Measurements from ENCODE around the gene GATAD2A. TPM values are rescaled to one million over a fixed set of nuclear protein-coding genes. Genes with fewer than 3 reads are reported as not detected.
"Not testable (repeated sequence)": the region's sequence is repeated elsewhere in the genome, so short reads cannot be mapped to it uniquely, and the experiment has no call there.

Gene GATAD2A
- polyA plus RNA-seq, 1 experiment: 22.0 TPM

DNA sequence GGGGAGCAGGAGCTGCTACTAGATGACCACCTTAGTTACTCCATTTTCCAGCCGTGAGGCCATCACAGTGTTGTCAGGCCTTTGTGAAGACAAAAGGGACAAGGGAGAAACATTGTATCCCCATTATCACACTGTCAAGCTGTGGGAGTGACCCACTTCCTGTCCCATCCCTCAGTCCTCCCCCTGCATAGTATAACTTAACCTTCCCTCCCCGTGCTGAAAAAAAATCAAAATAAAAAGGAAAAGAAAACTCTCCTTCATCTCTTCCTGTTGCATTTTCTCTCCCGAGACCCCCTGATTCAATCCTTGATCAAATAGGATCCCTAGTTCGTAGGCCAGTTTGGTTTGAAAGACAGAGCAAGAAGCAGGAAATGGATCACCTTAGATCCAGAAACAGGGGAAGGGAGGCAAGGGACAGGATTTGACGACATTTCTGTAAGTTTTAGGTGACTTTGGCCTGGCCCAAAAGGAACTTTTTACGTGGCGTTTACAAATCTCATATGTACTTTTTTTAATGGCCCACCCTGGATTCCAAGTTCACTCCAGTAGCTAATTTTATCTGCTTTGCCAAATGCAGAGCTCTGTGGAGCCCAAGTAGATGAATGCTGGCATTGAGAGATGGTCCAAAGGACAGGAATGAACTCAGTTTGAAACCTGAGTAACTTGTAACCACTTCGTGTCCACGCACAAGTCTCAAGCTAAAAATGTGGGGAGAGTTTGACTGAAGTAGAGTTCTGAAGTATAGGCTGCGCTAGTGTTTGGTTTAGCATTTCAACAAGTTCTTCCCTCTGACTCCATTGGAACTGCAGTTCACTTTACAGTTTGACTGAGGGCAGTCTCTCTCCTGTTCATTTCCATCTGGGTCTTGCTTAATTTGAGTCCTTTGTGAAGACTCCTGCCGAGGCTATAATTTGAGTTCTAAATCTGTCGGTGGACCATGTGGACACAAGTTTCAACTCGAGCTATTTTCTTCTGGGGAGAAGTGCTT is 16.6 kb upstream of the GATAD2A start:
- no peak for DNase-seq (ENCODE audit: low read depth, low spot score)
- CTCF ChIA-PET: no interaction called here
- Histone ChIP-seq H3K4me3 (ENCODE audit: low read depth, low read length) (no peak overlapping the region), H3K9me3 (ENCODE audit: control insufficient read depth, insufficient read depth, low read length) (no peaks in the 10 kb centered on the region; the same call in 1 of the 2 replicates), H3K27ac (ENCODE audit: low read depth, low read length) (no peak overlapping the region), H3K27me3 (ENCODE audit: control insufficient read depth, insufficient read depth, low read length) (no peaks in the 10 kb centered on the region)
- TF ChIP-seq, protein P1, sequence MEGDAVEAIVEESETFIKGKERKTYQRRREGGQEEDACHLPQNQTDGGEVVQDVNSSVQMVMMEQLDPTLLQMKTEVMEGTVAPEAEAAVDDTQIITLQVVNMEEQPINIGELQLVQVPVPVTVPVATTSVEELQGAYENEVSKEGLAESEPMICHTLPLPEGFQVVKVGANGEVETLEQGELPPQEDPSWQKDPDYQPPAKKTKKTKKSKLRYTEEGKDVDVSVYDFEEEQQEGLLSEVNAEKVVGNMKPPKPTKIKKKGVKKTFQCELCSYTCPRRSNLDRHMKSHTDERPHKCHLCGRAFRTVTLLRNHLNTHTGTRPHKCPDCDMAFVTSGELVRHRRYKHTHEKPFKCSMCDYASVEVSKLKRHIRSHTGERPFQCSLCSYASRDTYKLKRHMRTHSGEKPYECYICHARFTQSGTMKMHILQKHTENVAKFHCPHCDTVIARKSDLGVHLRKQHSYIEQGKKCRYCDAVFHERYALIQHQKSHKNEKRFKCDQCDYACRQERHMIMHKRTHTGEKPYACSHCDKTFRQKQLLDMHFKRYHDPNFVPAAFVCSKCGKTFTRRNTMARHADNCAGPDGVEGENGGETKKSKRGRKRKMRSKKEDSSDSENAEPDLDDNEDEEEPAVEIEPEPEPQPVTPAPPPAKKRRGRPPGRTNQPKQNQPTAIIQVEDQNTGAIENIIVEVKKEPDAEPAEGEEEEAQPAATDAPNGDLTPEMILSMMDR (IDR thresholded peaks at IDR 0.05; ENCODE audit: low read depth, low read length): no peak
- POLR2A ChIA-PET: no interaction called here

DNA sequence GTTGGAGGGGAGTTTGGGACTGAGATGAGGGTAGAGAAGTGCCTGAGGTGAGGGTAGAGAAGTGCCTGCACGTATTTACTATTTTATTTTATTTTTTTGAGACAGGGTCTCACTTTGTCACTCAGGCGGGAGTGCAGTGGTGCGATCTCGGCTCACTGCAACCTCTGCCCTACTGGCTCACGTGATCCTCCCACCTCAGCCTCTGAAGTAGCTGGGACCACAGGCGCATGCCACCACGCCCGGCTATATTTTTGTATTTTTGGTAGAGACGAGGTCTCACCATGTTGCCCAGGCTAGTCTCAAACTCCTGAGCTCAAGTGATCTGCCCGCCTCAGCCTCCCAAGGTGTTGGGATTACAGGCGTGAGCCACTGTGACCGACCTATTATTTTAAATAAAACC is 15.8 kb upstream of the GATAD2A start:
- H3K9me3 ChIP-seq (ENCODE audit: control insufficient read depth, insufficient read depth, low read length); DNase-seq (ENCODE audit: low read depth, low spot score); H3K27ac ChIP-seq (ENCODE audit: low read depth, low read length); H3K27me3 ChIP-seq (ENCODE audit: control insufficient read depth, insufficient read depth, low read length); POLR2A ChIA-PET; H3K4me3 ChIP-seq (ENCODE audit: low read depth, low read length): not testable (repeated sequence)
- CTCF ChIA-PET: interaction anchor here (0.9 kb wide), 1 partner anchor 100 kb away, joined by 3 read pairs; no protein-coding TSS in a partner anchor

DNA sequence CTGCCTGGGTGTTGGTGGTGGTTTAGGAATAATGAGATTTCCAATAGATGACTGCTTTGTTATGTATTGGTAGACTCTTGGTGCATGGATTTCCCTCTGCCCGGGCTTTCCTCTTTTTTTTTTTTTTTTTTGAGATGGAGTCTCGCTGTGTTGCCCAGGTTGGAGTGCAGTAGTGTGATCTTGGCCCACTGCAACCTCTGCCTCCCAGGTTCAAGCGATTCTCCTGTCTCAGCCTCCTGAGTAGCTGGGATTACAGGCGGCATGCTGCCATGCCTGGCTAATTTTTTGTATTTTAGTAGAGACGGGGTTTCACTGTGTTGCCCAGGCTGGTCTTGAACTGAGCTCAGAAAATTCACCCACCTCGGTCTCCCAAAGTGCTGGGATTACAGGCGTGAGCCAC is 11.1 kb upstream of the GATAD2A start:
- POLR2A ChIA-PET; H3K9me3 ChIP-seq (ENCODE audit: control insufficient read depth, insufficient read depth, low read length); DNase-seq (ENCODE audit: low read depth, low spot score); H3K27me3 ChIP-seq (ENCODE audit: control insufficient read depth, insufficient read depth, low read length); CTCF ChIA-PET; H3K27ac ChIP-seq (ENCODE audit: low read depth, low read length); H3K4me3 ChIP-seq (ENCODE audit: low read depth, low read length): not testable (repeated sequence)

DNA sequence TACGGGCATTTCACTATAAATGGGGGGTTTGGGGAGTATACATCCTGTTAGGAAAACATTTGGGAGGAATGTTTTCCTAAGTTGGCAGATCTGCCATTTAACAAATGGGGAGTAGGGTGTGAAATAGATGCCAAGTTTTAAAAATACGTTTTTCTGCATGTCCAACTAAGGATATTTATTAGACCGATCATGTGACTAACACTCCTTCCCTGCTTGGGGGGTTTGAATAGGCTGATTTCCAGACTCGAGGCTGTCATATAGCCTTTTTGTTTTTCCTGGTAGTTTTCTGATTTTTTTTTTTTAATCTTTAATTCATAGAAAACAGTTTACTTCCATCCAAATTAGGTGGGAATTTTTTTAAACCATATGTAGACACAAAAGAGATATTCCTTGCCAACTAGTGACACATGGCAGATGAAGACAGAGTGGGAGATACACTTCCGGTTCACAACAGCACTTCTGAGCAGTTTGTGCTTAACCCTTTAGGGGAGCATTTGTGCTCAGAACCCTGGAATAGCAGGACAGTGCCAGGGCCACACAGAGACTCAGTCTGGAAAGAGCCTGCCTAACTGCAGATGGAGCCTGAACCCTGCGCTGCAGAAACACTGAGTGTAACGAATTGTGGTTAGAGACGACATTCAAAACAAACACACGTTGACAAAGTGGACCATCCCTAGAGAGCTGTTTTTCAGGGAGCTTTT is 5.6 kb upstream of the GATAD2A start:
- ChIA-PET CTCF (interaction anchor here (1.2 kb wide), 1 partner anchor 90 kb away, joined by 3 read pairs; no protein-coding TSS in a partner anchor), POLR2A (no interaction called here)
- no peaks in the 10 kb centered on the region for H3K27me3 ChIP-seq (ENCODE audit: control insufficient read depth, insufficient read depth, low read length)
- no peak for DNase-seq (ENCODE audit: low read depth, low spot score)
- no peak overlapping the region for H3K27ac ChIP-seq (ENCODE audit: low read depth, low read length)
- no peak overlapping the region for H3K4me3 ChIP-seq (ENCODE audit: low read depth, low read length)
- H3K9me3 ChIP-seq (ENCODE audit: control insufficient read depth, insufficient read depth, low read length): no peaks in the 10 kb centered on the region
- TF ChIP-seq, protein P1 (IDR thresholded peaks at IDR 0.05; ENCODE audit: low read depth, low read length): no peak

DNA sequence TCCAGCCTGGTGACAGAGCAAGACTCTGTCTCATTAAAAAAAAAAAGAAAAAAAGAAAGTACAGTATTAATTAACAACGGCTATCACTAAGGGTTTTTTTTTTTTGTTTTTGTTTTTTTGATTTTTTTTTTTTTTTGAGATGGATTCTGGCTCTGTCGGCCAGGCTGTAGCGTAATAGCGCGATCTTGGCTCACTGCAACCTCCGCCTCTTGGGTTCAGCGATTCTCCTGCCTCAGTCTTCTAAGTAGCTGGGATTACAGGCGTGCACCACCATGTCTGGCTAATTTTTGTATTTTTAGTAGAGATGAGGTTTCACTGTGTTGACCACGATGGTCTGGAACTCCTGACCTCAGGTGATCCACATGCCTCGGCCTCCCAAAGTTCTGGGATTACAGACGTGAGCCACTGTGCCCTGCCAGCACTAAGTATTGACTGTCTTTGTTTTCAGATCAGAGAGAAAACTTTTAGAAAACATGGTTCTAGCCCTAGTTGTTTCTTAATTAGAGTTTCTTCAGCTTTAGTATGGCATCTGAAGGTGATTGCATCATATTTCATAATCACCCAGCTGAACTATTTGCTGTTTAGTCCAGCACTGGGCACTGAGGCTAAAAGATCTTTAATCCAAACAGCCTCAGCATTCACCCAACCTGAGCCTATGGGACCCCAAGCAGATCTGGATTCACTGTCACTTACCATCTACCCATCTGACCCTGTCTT is 2.7 kb upstream of the GATAD2A start:
- TF ChIP-seq, protein P1 (IDR thresholded peaks at IDR 0.05; ENCODE audit: low read depth, low read length): no peak
- ChIA-PET POLR2A (interaction anchor here (0.9 kb wide), 1 partner anchor 18 kb away, joined by 3 read pairs; no protein-coding TSS in a partner anchor), CTCF (interaction anchor here (1.3 to 6.0 kb wide), 2 partner anchors 17 to 88 kb away, joined by 3 to 26 read pairs; no protein-coding TSS in a partner anchor)
- no peaks in the 10 kb centered on the region for H3K9me3 ChIP-seq (ENCODE audit: control insufficient read depth, insufficient read depth, low read length)
- no peaks in the 10 kb centered on the region for H3K27me3 ChIP-seq (ENCODE audit: control insufficient read depth, insufficient read depth, low read length)
- DNase-seq (ENCODE audit: low read depth, low spot score): no peak
- no peak overlapping the region for H3K4me3 ChIP-seq (ENCODE audit: low read depth, low read length)
- peak overlapping the region; percentile 11 for H3K27ac ChIP-seq (ENCODE audit: low read depth, low read length)

All from AG04450 (cell line).